Measurements from ENCODE around the gene SSTR4. TPM values are rescaled to one million over a fixed set of nuclear protein-coding genes. Genes with fewer than 3 reads are reported as not detected.

Gene SSTR4
- total and polyA plus RNA-seq, 4 donors: not detected

- no peak for TF ChIP-seq GABPA (IDR thresholded peaks at IDR 0.05 in 1 of 2, conservative IDR thresholded peaks at IDR 0.05 in 1 of 2)
- no peak for TF ChIP-seq CTCF (IDR thresholded peaks at IDR 0.05; ENCODE audit: low read depth, low read length, missing input control)
- no peak for TF ChIP-seq JUND (IDR thresholded peaks at IDR 0.05)
- TF ChIP-seq NR2F2 (IDR thresholded peaks at IDR 0.05): no peak
- TF ChIP-seq MAX (IDR thresholded peaks at IDR 0.05): no peak
- no peak for TF ChIP-seq RAD21 (IDR thresholded peaks at IDR 0.05)
- TF ChIP-seq RXRA (IDR thresholded peaks at IDR 0.05): no peak
- no peak for TF ChIP-seq REST (IDR thresholded peaks at IDR 0.05)
- no peak for TF ChIP-seq HNF4A (conservative IDR thresholded peaks at IDR 0.05)
- TF ChIP-seq HNF4G (IDR thresholded peaks at IDR 0.05): no peak
- no peak for TF ChIP-seq YY1 (IDR thresholded peaks at IDR 0.05)
- no peak for TF ChIP-seq ZBTB33 (IDR thresholded peaks at IDR 0.05)
- no peak for TF ChIP-seq SP1 (IDR thresholded peaks at IDR 0.05)
- no peak for TF ChIP-seq FOXA2 (IDR thresholded peaks at IDR 0.05)
- TF ChIP-seq EGR1 (IDR thresholded peaks at IDR 0.05; ENCODE audit: low read depth in 2 of 2): no peak
- WGBS: 77% methylated on average over 2 of the region's 2 CpGs
- Histone ChIP-seq H3K9me3 (ENCODE audit: control insufficient read depth in 4 of 4, low read length in 3 of 4) (no peaks in the 10 kb centered on the region), H3K27me3 (ENCODE audit: control insufficient read depth in 4 of 4, insufficient read depth in 4 of 4, low read length in 3 of 4) (no peaks in the 10 kb centered on the region), H3K4me3 (ENCODE audit: low read depth in 1 of 3, low read length in 3 of 3) (no peak overlapping the region), H3K4me1 (ENCODE audit: control insufficient read depth in 4 of 4, insufficient read depth in 4 of 4, low read length in 3 of 4) (no peaks in the 10 kb centered on the region), H3K27ac (ENCODE audit: low read depth in 1 of 2, low read length in 2 of 2) (no peak overlapping the region), H3K36me3 (ENCODE audit: control insufficient read depth in 4 of 4, insufficient read depth in 3 of 4, low read depth in 1 of 4, low read length in 3 of 4) (no peaks in the 10 kb centered on the region), H3K9ac (ENCODE audit: low read depth in 1 of 2, low read length in 2 of 2) (no peak overlapping the region)
- no peak for DNase-seq (ENCODE audit: low spot score)
These were observed 36.6 kb upstream of the SSTR4 start for GRCh38 chr20:22998476-22998875.

GRCh38 chr20:22999756-23000155 is 35.4 kb upstream of the SSTR4 start:
- 70% methylated on average over 4 of the region's 4 CpGs for WGBS
- Histone ChIP-seq H3K9me3 (ENCODE audit: control insufficient read depth in 4 of 4, low read length in 3 of 4) (no peaks in the 10 kb centered on the region), H3K27ac (ENCODE audit: low read depth in 1 of 2, low read length in 2 of 2) (no peak overlapping the region), H3K4me1 (ENCODE audit: control insufficient read depth in 4 of 4, insufficient read depth in 4 of 4, low read length in 3 of 4) (no peaks in the 10 kb centered on the region), H3K9ac (ENCODE audit: low read depth in 1 of 2, low read length in 2 of 2) (no peak overlapping the region), H3K27me3 (ENCODE audit: control insufficient read depth in 4 of 4, insufficient read depth in 4 of 4, low read length in 3 of 4) (no peaks in the 10 kb centered on the region), H3K4me3 (ENCODE audit: low read depth in 1 of 3, low read length in 3 of 3) (no peak overlapping the region), H3K36me3 (ENCODE audit: control insufficient read depth in 4 of 4, insufficient read depth in 3 of 4, low read depth in 1 of 4, low read length in 3 of 4) (no peaks in the 10 kb centered on the region)
- no peak for DNase-seq (ENCODE audit: low spot score)
- TF ChIP-seq YY1 (IDR thresholded peaks at IDR 0.05): no peak
- no peak for TF ChIP-seq EGR1 (IDR thresholded peaks at IDR 0.05; ENCODE audit: low read depth in 2 of 2)
- TF ChIP-seq ZBTB33 (IDR thresholded peaks at IDR 0.05): no peak
- no peak for TF ChIP-seq HNF4A (conservative IDR thresholded peaks at IDR 0.05)
- TF ChIP-seq MAX (IDR thresholded peaks at IDR 0.05): no peak
- TF ChIP-seq FOXA2 (IDR thresholded peaks at IDR 0.05): no peak
- TF ChIP-seq FOXA1 (IDR thresholded peaks at IDR 0.05): no peak
- TF ChIP-seq ATF3 (IDR thresholded peaks at IDR 0.05): no peak
- TF ChIP-seq JUND (IDR thresholded peaks at IDR 0.05): no peak
- no peak for TF ChIP-seq GABPA (IDR thresholded peaks at IDR 0.05 in 1 of 2, conservative IDR thresholded peaks at IDR 0.05 in 1 of 2)
- TF ChIP-seq REST (IDR thresholded peaks at IDR 0.05): no peak

Data from liver (tissue), 9 donors.